Activated CD4-positive, alpha-beta T cell treated with anti-CD3 and anti-CD28 coated beads, Interleukin-2, amount 50 U/mL, for 4 hours (primary cell): ENCODE data around the gene ZBTB44.
"Not testable (repeated sequence)": the region's sequence is repeated elsewhere in the genome, so short reads cannot be mapped to it uniquely, and the experiment has no call there.

Source experiments
- DNase-seq, 2 experiments: peaks; one replicate each; pipeline ENCODE4 v3.0.0-alpha.2; 2020

The ZBTB44 gene

DNA sequence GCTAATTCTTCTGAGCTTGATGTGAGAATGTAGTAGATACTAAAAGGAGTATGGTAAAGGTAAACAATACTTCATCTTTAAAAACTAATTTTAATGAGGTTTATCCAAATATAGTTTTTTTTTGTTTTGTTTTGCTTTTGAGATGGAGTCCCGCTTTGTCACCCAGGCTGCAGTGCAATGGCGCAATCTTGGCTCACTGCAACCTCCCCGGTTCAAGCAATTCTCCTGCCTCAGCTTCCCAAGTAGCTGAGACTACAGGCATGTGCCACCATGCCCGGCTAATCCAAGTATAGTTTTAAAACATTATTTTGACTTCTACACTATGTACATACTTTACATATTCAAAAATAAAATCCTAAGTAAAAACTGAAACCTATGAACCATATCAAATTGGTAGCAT, 4.1 kb downstream of the ZBTB44 start:
- no peak for DNase-seq

DNA sequence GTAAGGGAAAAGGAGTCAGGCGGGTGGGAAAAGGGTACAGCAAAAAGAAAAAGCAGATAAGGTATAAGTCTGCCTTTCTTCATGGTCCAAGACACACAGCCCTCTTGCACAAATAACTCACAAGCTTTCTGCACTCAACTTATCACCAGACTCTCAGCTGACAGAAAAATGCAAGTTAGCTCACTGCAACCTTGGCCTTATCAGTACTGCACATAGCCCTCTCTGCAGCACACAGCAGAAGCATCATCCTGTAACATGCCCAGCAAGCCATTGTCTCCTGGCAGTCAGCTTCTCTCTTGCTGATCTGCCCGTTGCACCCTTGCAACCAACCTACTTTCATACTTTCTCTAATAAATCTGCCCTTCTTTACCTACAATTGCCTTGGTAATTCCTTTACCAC, 5.8 kb downstream of the ZBTB44 start:
- DNase-seq = no peak

DNA sequence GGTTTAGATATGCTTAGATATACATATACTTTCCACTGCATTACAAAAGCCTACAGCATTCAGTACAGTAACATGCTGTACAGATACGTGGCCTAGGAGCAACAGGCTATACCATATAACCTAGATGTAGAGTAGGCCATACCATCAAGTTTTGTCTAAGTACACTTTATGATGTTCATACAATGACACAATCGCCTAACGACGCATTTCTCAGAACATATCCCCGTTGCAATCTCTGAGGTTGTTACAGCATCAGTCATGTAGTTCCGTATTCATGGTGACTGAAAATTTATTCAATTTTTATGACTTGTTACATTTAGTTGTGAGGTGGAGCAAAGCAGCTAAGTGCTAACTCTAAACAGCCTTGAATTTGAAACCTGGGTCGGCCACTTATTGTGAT, 6.7 kb downstream of the ZBTB44 start:
- no peak for DNase-seq

GRCh38 chr11:130304651-130305050, 10.1 kb downstream of the ZBTB44 start:
- no peak for DNase-seq

GRCh38 chr11:130301002-130301401, 13.7 kb downstream of the ZBTB44 start:
- no peak for DNase-seq

DNA sequence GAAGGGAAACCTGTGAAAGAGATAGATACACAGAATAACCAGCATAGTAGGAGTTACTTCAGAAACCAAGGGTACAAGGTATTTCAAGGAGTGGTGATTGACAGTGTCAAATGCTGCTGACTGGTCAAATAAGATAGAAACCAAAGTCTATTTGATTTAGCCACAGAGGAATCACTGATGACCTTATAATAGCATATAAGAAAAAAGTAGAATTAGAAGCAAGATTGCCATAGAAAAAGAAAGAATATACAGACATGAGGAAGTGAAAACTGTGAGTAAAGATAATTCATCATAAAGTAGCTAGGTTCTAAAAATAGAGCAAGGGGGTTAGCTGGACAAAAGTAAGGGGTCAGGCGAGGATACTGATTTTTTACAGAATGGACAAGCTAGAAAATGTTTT, 14.2 kb downstream of the ZBTB44 start:
- DNase-seq = no peak

GRCh38 chr11:130299978-130300377, 14.7 kb downstream of the ZBTB44 start:
- DNase-seq = no peak

DNA sequence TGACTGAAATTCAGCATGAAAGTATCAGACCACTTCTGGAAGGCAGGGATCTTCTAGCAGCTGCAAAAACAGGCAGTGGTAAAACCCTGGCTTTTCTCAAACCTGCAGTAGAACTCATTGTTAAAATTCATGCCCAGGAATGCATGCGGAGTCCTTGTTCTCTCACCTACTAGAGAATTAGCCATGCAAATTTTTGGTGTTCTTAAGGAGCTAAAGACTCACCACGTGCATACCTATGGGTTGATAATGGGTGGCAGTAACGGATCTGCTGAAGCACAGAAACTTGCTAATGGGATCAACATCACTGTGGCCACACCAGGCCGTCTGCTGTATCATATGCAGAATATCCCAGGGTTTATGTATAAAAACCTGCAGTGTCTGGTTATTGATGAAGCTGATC, 19.1 kb downstream of the ZBTB44 start:
- no peak for DNase-seq

- DNase-seq = no peak
Observed at GRCh38 chr11:130282111-130282510, 32.6 kb downstream of the ZBTB44 start.

GRCh38 chr11:130281341-130281740, 33.4 kb downstream of the ZBTB44 start:
- not testable (repeated sequence) for DNase-seq

- DNase-seq = no peak
Observed at GRCh38 chr11:130279989-130280388, 34.7 kb downstream of the ZBTB44 start.

GRCh38 chr11:130278745-130279144, 36.0 kb downstream of the ZBTB44 start:
- DNase-seq = no peak

DNA sequence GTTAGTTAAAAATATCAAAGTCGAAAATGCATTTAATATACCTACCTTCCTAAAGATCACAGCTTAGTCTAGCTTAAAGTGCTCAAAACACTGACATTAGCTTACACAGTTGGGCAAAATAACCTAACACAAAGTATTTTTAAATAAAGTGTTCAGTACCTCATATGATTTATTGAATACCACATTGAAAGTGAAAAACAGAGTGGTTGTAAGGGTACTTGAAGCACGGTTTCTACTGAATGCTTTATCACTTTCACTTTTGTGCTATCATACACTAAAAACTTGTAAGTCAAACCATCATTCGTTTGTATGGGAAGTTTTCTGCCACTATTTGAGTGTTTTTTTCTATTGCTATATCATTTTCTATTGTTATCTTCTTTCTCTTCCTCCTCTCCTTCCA, 36.6 kb downstream of the ZBTB44 start:
- no peak for DNase-seq

GRCh38 chr11:130272336-130272735, 42.4 kb downstream of the ZBTB44 start:
- DNase-seq = no peak

DNA sequence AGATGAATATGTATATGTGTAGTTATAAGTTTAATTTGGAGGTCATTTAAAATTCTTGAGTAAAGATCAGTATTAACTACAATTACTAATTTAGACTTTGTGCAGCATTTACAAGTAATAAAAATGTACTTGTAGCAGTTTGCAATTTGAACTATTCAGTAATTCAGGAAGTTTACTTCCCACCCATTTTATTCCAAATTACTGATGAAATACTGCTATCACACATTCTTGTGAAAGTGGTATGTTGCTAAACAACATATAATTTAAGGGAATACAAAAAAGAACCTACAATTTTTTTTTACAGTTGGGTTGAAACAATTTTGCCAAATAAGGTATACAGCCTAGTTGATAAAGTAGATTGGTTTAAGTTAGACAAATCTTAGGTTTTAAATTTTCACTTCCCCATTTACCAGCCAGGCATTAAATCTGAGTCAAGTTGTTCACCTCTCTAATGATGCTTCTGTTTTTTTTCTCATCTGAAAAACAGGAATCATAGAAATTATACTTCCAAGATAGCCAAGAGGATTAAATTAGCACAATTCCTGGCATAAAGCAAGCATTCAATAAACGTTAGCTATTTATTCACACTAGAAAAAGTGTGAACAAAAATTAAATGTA, 45.3 kb downstream of the ZBTB44 start:
- no peak for DNase-seq

DNA sequence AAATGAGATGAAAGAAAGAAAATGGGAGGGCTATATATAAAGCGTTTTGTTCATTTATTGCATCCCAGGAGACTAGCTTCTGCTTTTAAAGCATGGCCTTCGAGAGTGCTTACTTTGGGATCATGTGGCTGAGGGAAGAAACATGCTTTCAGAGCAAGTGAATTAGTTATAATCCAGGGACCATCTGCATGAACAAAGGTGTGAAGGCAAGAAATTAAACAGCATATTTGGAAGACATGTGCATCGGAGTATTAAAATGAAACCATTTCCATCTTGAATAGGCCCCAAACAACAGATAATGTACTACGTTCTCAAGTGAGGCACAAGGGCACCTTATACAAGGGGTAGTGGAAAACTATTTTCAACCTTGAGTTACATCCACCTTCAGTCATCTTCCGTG, 51.4 kb downstream of the ZBTB44 start:
- DNase-seq = no peak

- DNase-seq = no peak
Observed at GRCh38 chr11:130262424-130262823, 52.3 kb downstream of the ZBTB44 start.

GRCh38 chr11:130261571-130261970, 53.1 kb downstream of the ZBTB44 start:
- no peak for DNase-seq

GRCh38 chr11:130260742-130261141, 54.0 kb downstream of the ZBTB44 start:
- no peak for DNase-seq

- no peak for DNase-seq
Observed at GRCh38 chr11:130260080-130260627, 54.6 kb downstream of the ZBTB44 start.

DNA sequence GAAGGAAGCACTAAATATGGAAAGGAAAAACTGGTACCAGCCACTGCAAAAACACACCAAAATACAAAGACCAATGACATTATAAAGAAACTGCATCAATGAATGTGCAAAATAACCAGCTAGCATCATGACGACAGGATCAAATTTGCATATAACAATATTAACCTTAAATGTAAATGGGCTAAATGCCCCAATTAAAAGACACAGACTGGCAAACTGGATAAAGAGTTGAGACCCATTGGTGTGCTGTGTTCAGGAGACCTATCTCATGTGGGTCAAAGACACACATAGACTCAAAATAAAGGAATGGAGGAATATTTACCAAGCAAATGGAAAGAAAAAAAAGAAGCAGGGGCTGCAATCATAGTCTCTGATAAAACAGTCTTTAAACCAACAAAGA, 63.0 kb downstream of the ZBTB44 start:
- not testable (repeated sequence) for DNase-seq

GRCh38 chr11:130249929-130250328, 64.8 kb downstream of the ZBTB44 start:
- not testable (repeated sequence) for DNase-seq

DNA sequence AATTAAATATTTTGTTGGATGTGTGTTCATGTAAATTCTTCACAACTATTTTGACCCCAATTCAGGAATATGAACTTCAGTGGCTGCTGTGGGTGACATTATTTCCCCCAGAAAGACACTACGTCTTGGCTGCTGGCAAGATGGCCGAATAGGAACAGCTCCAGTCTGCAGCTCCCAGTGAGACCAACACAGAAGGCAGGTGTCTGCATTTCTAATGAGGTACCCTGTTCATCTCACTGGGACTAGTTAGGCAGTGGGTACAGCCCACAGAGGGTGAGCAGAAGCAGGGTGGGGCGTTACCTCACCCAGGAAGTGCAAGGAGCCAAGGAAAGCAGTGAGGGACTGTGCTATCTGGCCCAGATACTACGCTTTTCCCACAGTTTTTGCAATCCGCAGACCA, 65.3 kb downstream of the ZBTB44 start:
- no peak for DNase-seq

DNA sequence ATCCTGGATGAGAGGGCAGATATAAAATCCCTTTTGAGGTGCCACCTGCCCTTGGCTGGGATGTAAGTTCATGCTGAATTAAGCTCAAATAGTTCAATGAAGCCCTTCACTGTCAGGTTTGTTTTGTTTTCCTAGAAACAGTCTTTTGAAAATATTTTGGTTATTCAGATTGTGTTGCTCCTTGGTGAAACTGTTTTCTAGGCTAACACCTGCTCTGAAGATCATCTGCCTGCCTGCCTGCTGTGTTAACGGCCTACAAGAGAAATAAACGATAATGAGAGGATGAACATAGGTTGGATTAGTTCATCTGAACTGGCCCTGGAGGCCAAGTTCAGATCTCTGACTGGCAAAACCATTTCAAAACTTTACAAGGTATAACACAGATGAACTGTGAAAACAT, 67.4 kb downstream of the ZBTB44 start:
- no peak for DNase-seq

GRCh38 chr11:130246738-130247137, 68.0 kb downstream of the ZBTB44 start:
- no peak for DNase-seq
